ENCODE results near the gene PCDHGC5.

The PCDHGC5 gene

GRCh38 chr5:141478321-141478945, 10.4 kb upstream of the PCDHGC5 start:
- Histone ChIP-seq H3K4me1 (ENCODE audit: control insufficient read depth, insufficient read depth, low read length) (peaks cover 6% of the 10 kb centered on the region), H3K9ac (ENCODE audit: low read depth, low read length) (no peak overlapping the region), H3K36me3 (ENCODE audit: control insufficient read depth, insufficient read depth, low read length) (no peaks in the 10 kb centered on the region), H3K4me3 (ENCODE audit: low read depth, low read length) (no peak overlapping the region), H3K9me3 (ENCODE audit: control insufficient read depth, insufficient read depth, low read length) (no peaks in the 10 kb centered on the region; the same call in 1 of the 2 replicates), H3K27ac (ENCODE audit: low read depth, low read length) (no peak overlapping the region), H3K27me3 (ENCODE audit: control insufficient read depth, insufficient read depth, low read length) (peaks cover 45% of the 10 kb centered on the region)

GRCh38 chr5:141479776-141480175, 9.1 kb upstream of the PCDHGC5 start:
- H3K9me3 ChIP-seq (ENCODE audit: control insufficient read depth, insufficient read depth, low read length): no peaks in the 10 kb centered on the region; the same call in 1 of the 2 replicates
- H3K36me3 ChIP-seq (ENCODE audit: control insufficient read depth, insufficient read depth, low read length): no peaks in the 10 kb centered on the region
- H3K27me3 ChIP-seq (ENCODE audit: control insufficient read depth, insufficient read depth, low read length): peaks cover 37% of the 10 kb centered on the region
- H3K27ac ChIP-seq (ENCODE audit: low read depth, low read length): no peak overlapping the region
- H3K9ac ChIP-seq (ENCODE audit: low read depth, low read length): no peak overlapping the region
- H3K4me3 ChIP-seq (ENCODE audit: low read depth, low read length): no peak overlapping the region
- peaks cover 17% of the 10 kb centered on the region for H3K4me1 ChIP-seq (ENCODE audit: control insufficient read depth, insufficient read depth, low read length)

- Histone ChIP-seq H3K36me3 (ENCODE audit: control insufficient read depth, insufficient read depth, low read length) (no peaks in the 10 kb centered on the region), H3K4me1 (ENCODE audit: control insufficient read depth, insufficient read depth, low read length) (peaks cover 18% of the 10 kb centered on the region), H3K9ac (ENCODE audit: low read depth, low read length) (no peak overlapping the region), H3K4me3 (ENCODE audit: low read depth, low read length) (peak overlapping the region; percentile 70), H3K27me3 (ENCODE audit: control insufficient read depth, insufficient read depth, low read length) (peaks cover 39% of the 10 kb centered on the region), H3K27ac (ENCODE audit: low read depth, low read length) (peak overlapping the region; percentile 71), H3K9me3 (ENCODE audit: control insufficient read depth, insufficient read depth, low read length) (no peaks in the 10 kb centered on the region)
Measured at GRCh38 chr5:141483902-141484301, 5.0 kb upstream of the PCDHGC5 start.

GRCh38 chr5:141484310-141484640, 4.6 kb upstream of the PCDHGC5 start:
- Histone ChIP-seq H3K27ac (ENCODE audit: low read depth, low read length) (peak overlapping the region; percentile 71), H3K36me3 (ENCODE audit: control insufficient read depth, insufficient read depth, low read length) (no peaks in the 10 kb centered on the region), H3K4me1 (ENCODE audit: control insufficient read depth, insufficient read depth, low read length) (peaks cover 18% of the 10 kb centered on the region), H3K27me3 (ENCODE audit: control insufficient read depth, insufficient read depth, low read length) (peaks cover 43% of the 10 kb centered on the region), H3K9me3 (ENCODE audit: control insufficient read depth, insufficient read depth, low read length) (no peaks in the 10 kb centered on the region), H3K9ac (ENCODE audit: low read depth, low read length) (no peak overlapping the region), H3K4me3 (ENCODE audit: low read depth, low read length) (peak overlapping the region; percentile 70)

GRCh38 chr5:141484641-141485311, 4.1 kb upstream of the PCDHGC5 start, which contains the start of gene PCDHGC4:
PCDHGC4 (plus strand) TSS chr5:141485030; CDS start chr5:141485174, 144 bp downstream.
- Histone ChIP-seq H3K4me1 (ENCODE audit: control insufficient read depth, insufficient read depth, low read length) (peaks cover 18% of the 10 kb centered on the region), H3K36me3 (ENCODE audit: control insufficient read depth, insufficient read depth, low read length) (no peaks in the 10 kb centered on the region), H3K4me3 (ENCODE audit: low read depth, low read length) (peak within 1 kb of the TSS; percentile 70), H3K27ac (ENCODE audit: low read depth, low read length) (peak within 1 kb of the TSS; percentile 71), H3K9ac (ENCODE audit: low read depth, low read length) (no peak within 1 kb of the TSS), H3K27me3 (ENCODE audit: control insufficient read depth, insufficient read depth, low read length) (peaks cover 48% of the 10 kb centered on the region), H3K9me3 (ENCODE audit: control insufficient read depth, insufficient read depth, low read length) (no peaks in the 10 kb centered on the region)

- H3K36me3 ChIP-seq (ENCODE audit: control insufficient read depth, insufficient read depth, low read length): no peaks in the 10 kb centered on the region
- no peak overlapping the region for H3K9ac ChIP-seq (ENCODE audit: low read depth, low read length)
- H3K27me3 ChIP-seq (ENCODE audit: control insufficient read depth, insufficient read depth, low read length): peaks cover 55% of the 10 kb centered on the region
- H3K9me3 ChIP-seq (ENCODE audit: control insufficient read depth, insufficient read depth, low read length): no peaks in the 10 kb centered on the region
- H3K4me1 ChIP-seq (ENCODE audit: control insufficient read depth, insufficient read depth, low read length): peaks cover 18% of the 10 kb centered on the region
- H3K4me3 ChIP-seq (ENCODE audit: low read depth, low read length): peak overlapping the region; percentile 70
- H3K27ac ChIP-seq (ENCODE audit: low read depth, low read length): no peak overlapping the region
Measured at GRCh38 chr5:141485321-141486055, 3.4 kb upstream of the PCDHGC5 start.

- H3K4me3 ChIP-seq (ENCODE audit: low read depth, low read length): no peak overlapping the region
- H3K4me1 ChIP-seq (ENCODE audit: control insufficient read depth, insufficient read depth, low read length): peaks cover 19% of the 10 kb centered on the region
- no peak overlapping the region for H3K9ac ChIP-seq (ENCODE audit: low read depth, low read length)
- no peaks in the 10 kb centered on the region for H3K9me3 ChIP-seq (ENCODE audit: control insufficient read depth, insufficient read depth, low read length)
- H3K27ac ChIP-seq (ENCODE audit: low read depth, low read length): no peak overlapping the region
- H3K36me3 ChIP-seq (ENCODE audit: control insufficient read depth, insufficient read depth, low read length): no peaks in the 10 kb centered on the region
- H3K27me3 ChIP-seq (ENCODE audit: control insufficient read depth, insufficient read depth, low read length): peaks cover 61% of the 10 kb centered on the region
Measured at GRCh38 chr5:141486091-141486490, 2.8 kb upstream of the PCDHGC5 start.

- peaks cover 25% of the 10 kb centered on the region for H3K4me1 ChIP-seq (ENCODE audit: control insufficient read depth, insufficient read depth, low read length)
- no peaks in the 10 kb centered on the region for H3K9me3 ChIP-seq (ENCODE audit: control insufficient read depth, insufficient read depth, low read length)
- no peak overlapping the region for H3K4me3 ChIP-seq (ENCODE audit: low read depth, low read length)
- no peak overlapping the region for H3K9ac ChIP-seq (ENCODE audit: low read depth, low read length)
- H3K27me3 ChIP-seq (ENCODE audit: control insufficient read depth, insufficient read depth, low read length): peaks cover 72% of the 10 kb centered on the region
- H3K36me3 ChIP-seq (ENCODE audit: control insufficient read depth, insufficient read depth, low read length): no peaks in the 10 kb centered on the region
- H3K27ac ChIP-seq (ENCODE audit: low read depth, low read length): no peak overlapping the region
Measured at GRCh38 chr5:141487131-141487530, 1.8 kb upstream of the PCDHGC5 start.

- no peak overlapping the region for H3K9ac ChIP-seq (ENCODE audit: low read depth, low read length)
- no peaks in the 10 kb centered on the region for H3K9me3 ChIP-seq (ENCODE audit: control insufficient read depth, insufficient read depth, low read length)
- H3K4me1 ChIP-seq (ENCODE audit: control insufficient read depth, insufficient read depth, low read length): peaks cover 20% of the 10 kb centered on the region
- H3K27ac ChIP-seq (ENCODE audit: low read depth, low read length): no peak overlapping the region
- peaks cover 99% of the 10 kb centered on the region for H3K27me3 ChIP-seq (ENCODE audit: control insufficient read depth, insufficient read depth, low read length)
- H3K4me3 ChIP-seq (ENCODE audit: low read depth, low read length): no peak overlapping the region
- H3K36me3 ChIP-seq (ENCODE audit: control insufficient read depth, insufficient read depth, low read length): no peaks in the 10 kb centered on the region
Measured at GRCh38 chr5:141489841-141490240, 960 bp downstream of the PCDHGC5 start.

GRCh38 chr5:141490271-141490670, 1.4 kb downstream of the PCDHGC5 start:
- no peak overlapping the region for H3K9ac ChIP-seq (ENCODE audit: low read depth, low read length)
- no peak overlapping the region for H3K27ac ChIP-seq (ENCODE audit: low read depth, low read length)

GRCh38 chr5:141490771-141491170, 1.9 kb downstream of the PCDHGC5 start:
- no peak overlapping the region for H3K4me3 ChIP-seq (ENCODE audit: low read depth, low read length)
- no peak overlapping the region for H3K27ac ChIP-seq (ENCODE audit: low read depth, low read length)
- peaks cover 24% of the 10 kb centered on the region for H3K4me1 ChIP-seq (ENCODE audit: control insufficient read depth, insufficient read depth, low read length)
- H3K36me3 ChIP-seq (ENCODE audit: control insufficient read depth, insufficient read depth, low read length): no peaks in the 10 kb centered on the region
- H3K9me3 ChIP-seq (ENCODE audit: control insufficient read depth, insufficient read depth, low read length): no peaks in the 10 kb centered on the region
- no peak overlapping the region for H3K9ac ChIP-seq (ENCODE audit: low read depth, low read length)
- H3K27me3 ChIP-seq (ENCODE audit: control insufficient read depth, insufficient read depth, low read length): peaks cover 98% of the 10 kb centered on the region

More at GRCh38 chr5:141490271-141490670, 1.4 kb downstream of the PCDHGC5 start:
- Histone ChIP-seq H3K9me3 (ENCODE audit: control insufficient read depth, insufficient read depth, low read length) (no peaks in the 10 kb centered on the region), H3K36me3 (ENCODE audit: control insufficient read depth, insufficient read depth, low read length) (no peaks in the 10 kb centered on the region), H3K4me1 (ENCODE audit: control insufficient read depth, insufficient read depth, low read length) (peaks cover 23% of the 10 kb centered on the region), H3K27me3 (ENCODE audit: control insufficient read depth, insufficient read depth, low read length) (peaks cover 99% of the 10 kb centered on the region), H3K4me3 (ENCODE audit: low read depth, low read length) (no peak overlapping the region)
